Testis (tissue), 2 donors: ENCODE data around the gene TDRD3.
"Not testable (repeated sequence)": the region's sequence is repeated elsewhere in the genome, so short reads cannot be mapped to it uniquely, and the experiment has no call there.

Experiments
- POLR2A ChIP-seq: fragments of 450-650 bp; IDR thresholded peaks from one replicate; pipeline ENCODE4 v1.6.1; 2017; ENCODE audit warnings: antibody characterized with exemption, mild to moderate bottlenecking, moderate library complexity
- TF ChIP-seq, protein P1 (sequence below), 3 experiments: fragments of 450-650 bp in 2 of 3; fragments of 200-600 bp in 1 of 3; sonication (generic) in 1 of 3; IDR thresholded peaks; one replicate each; pipeline ENCODE4 v1.5.1; 2016 to 2019; ENCODE audit warnings: antibody characterized with exemption in 3 of 3, mild to moderate bottlenecking in 2 of 3, moderate library complexity in 1 of 3

DNA sequence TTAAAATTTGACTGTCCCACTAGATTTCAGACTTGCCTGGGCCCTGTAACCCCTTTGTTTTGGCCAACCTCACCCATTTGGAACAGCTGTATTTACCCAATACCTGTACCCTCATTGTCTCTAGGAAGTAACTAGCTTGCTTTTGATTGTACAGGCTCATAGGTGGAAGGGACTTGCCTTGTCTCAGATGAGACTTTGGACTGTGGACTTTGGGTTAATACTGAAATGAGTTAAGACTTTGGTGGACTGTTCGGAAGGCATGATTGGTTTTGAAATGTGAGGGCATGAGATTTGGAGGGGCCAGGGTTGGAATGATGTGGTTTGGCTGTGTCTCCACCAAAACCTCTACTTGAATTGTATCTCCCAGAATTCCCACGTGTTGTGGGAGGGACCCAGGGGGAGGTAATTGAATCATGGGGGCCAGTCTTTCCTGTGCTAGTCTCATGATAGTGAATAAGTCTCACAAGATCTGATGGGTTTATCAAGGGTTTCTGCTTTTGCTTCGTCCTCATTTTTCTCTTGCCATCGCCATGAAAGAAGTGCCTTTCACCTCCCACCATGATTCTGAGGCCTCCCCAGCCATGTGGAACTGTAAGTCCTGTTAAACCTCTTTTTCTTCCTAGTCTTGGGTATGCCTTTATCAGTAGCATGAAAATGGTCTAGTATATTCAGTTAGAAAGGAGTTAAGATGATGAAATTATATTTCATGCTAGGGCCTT, 12.7 kb downstream of the TDRD3 start:
- TF ChIP-seq, protein P1, sequence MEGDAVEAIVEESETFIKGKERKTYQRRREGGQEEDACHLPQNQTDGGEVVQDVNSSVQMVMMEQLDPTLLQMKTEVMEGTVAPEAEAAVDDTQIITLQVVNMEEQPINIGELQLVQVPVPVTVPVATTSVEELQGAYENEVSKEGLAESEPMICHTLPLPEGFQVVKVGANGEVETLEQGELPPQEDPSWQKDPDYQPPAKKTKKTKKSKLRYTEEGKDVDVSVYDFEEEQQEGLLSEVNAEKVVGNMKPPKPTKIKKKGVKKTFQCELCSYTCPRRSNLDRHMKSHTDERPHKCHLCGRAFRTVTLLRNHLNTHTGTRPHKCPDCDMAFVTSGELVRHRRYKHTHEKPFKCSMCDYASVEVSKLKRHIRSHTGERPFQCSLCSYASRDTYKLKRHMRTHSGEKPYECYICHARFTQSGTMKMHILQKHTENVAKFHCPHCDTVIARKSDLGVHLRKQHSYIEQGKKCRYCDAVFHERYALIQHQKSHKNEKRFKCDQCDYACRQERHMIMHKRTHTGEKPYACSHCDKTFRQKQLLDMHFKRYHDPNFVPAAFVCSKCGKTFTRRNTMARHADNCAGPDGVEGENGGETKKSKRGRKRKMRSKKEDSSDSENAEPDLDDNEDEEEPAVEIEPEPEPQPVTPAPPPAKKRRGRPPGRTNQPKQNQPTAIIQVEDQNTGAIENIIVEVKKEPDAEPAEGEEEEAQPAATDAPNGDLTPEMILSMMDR (IDR thresholded peaks at IDR 0.05) = not testable (repeated sequence)
- TF ChIP-seq POLR2A = not testable (repeated sequence)
